ENCODE data around the gene CYTH4.

Gene CYTH4

GRCh38 chr22:37281195-37281594 is 1.1 kb upstream of the CYTH4 start:
- no peak for TF ChIP-seq CTCF (conservative IDR thresholded peaks at IDR 0.05)
- H3K27ac ChIP-seq = no peak overlapping the region

- TF ChIP-seq CTCF (conservative IDR thresholded peaks at IDR 0.05) = no peak
- H3K27ac ChIP-seq = no peak overlapping the region
These were observed 493 bp upstream of the CYTH4 start for GRCh38 chr22:37281646-37282384.

GRCh38 chr22:37283393-37283937 is 1.2 kb downstream of the CYTH4 start:
- H3K27ac ChIP-seq = no peak overlapping the region
- TF ChIP-seq CTCF (conservative IDR thresholded peaks at IDR 0.05) = no peak

DNA sequence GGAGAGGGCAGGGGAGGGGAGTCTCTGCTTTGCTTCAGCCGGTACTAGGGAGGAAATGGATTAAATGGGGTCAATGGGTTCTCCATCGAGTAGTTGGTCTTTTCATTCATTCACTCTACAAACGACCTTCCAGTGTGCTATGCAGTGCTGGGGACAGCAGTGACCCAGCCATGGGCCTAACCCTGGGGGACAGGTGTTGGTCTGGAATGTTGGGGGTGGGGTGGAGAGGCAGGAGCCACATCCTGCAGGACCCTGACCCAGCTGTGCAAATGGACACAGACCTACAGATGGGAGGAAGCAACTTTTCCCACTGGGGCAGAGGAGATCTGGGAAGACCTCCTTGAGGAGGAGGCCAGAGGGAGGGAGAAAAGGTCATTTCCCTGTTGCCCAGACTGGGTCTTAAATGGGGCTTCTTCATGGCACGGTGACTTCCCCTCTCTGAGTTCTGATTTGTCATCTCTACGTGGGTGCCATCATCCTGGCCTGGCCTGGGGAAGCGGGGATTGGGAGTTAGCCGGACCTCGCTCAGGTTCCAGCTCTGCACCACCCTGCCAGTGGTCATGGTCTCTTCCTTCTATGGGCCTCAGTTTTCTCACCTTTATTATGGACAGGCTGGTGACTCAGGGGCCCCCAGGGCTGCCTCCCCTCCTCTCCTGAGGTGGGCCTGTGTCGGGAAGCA is 2.0 kb downstream of the CYTH4 start:
- TF ChIP-seq CTCF (conservative IDR thresholded peaks at IDR 0.05) = no peak
- no peak overlapping the region for H3K27ac ChIP-seq

- TF ChIP-seq CTCF (conservative IDR thresholded peaks at IDR 0.05) = no peak
- no peak overlapping the region for H3K27ac ChIP-seq
These were observed 2.6 kb downstream of the CYTH4 start for GRCh38 chr22:37284805-37285355.

- TF ChIP-seq CTCF (conservative IDR thresholded peaks at IDR 0.05) = no peak
- H3K27ac ChIP-seq = no peak overlapping the region
These were observed 3.6 kb downstream of the CYTH4 start for GRCh38 chr22:37285937-37286336.

- TF ChIP-seq CTCF (conservative IDR thresholded peaks at IDR 0.05) = no peak
- no peak overlapping the region for H3K27ac ChIP-seq
These were observed 5.2 kb downstream of the CYTH4 start for GRCh38 chr22:37287550-37287951.
